ENCODE measurements around the gene CFAP97D2.

GRCh38 chr13:114173745-114174144, 5.3 kb upstream of the CFAP97D2 start:
- TF ChIP-seq TCF7 (CRISPR knock-in tag; IDR thresholded peaks at IDR 0.05; ENCODE audit: low read depth) (no peak), TP53 (CRISPR knock-in tag; IDR thresholded peaks at IDR 0.05) (no peak), CTCF (IDR thresholded peaks at IDR 0.05) (no peak), FOXP1 (CRISPR knock-in tag; IDR thresholded peaks at IDR 0.05; ENCODE audit: borderline replicate concordance) (no peak), JUN (CRISPR knock-in tag; IDR thresholded peaks at IDR 0.05) (no peak)

All from WTC11 (cell line).